Hepatocyte (in vitro differentiated cells): ENCODE data around the gene AKTIP. TPM values are rescaled to one million over a fixed set of nuclear protein-coding genes. Genes with fewer than 3 reads are reported as not detected.
"Not testable (repeated sequence)": the region's sequence is repeated elsewhere in the genome, so short reads cannot be mapped to it uniquely, and the experiment has no call there.

ENCODE experiments used
- DNase-seq: peaks from one replicate; pipeline ENCODE4 v3.0.0-alpha.2; 2016; ENCODE audit warnings: low spot score
- H2AFZ ChIP-seq: fragments of 200-600 bp; sonication (generic); 2 replicates; pipeline ENCODE4 v1.6.0; 2016; ENCODE audit warnings: antibody characterized with exemption, mild to moderate bottlenecking
- H3K27ac ChIP-seq: fragments of 200-600 bp; sonication (generic); 2 replicates; pipeline ENCODE4 v1.5.1; 2016; ENCODE audit warnings: mild to moderate bottlenecking
- H3K27me3 ChIP-seq: fragments of 200-600 bp; sonication (generic); 2 replicates; pipeline ENCODE4 v1.6.1; 2016
- H3K36me3 ChIP-seq: fragments of 200-600 bp; sonication (generic); replicated peaks from 2 replicates; pipeline ENCODE4 v1.5.1; 2016; ENCODE audit warnings: low read depth; ENCODE audit not compliant: insufficient read depth
- H3K4me1 ChIP-seq: fragments of 200-600 bp; sonication (generic); 2 replicates; pipeline ENCODE4 v1.5.1; 2016; ENCODE audit warnings: mild to moderate bottlenecking, moderate library complexity; ENCODE audit not compliant: insufficient read depth
- H3K4me2 ChIP-seq: fragments of 200-600 bp; sonication (generic); 2 replicates; pipeline ENCODE4 v1.6.0; 2016
- H3K4me3 ChIP-seq: fragments of 200-600 bp; sonication (generic); 2 replicates; pipeline ENCODE4 v1.5.1; 2016; ENCODE audit warnings: mild to moderate bottlenecking
- H3K79me2 ChIP-seq: fragments of 200-600 bp; sonication (generic); 2 replicates; pipeline ENCODE4 v1.6.0; 2017; ENCODE audit warnings: mild to moderate bottlenecking
- H3K9me2 ChIP-seq: fragments of 200-600 bp; sonication (generic); replicated peaks from 2 replicates; pipeline ENCODE4 v1.6.0; 2017; ENCODE audit warnings: mild to moderate bottlenecking; ENCODE audit not compliant: insufficient read depth
- H3K9me3 ChIP-seq: fragments of 200-600 bp; sonication (generic); 2 replicates; pipeline ENCODE4 v1.5.1; 2016; ENCODE audit warnings: low read depth, mild to moderate bottlenecking
- H4K20me1 ChIP-seq: fragments of 200-600 bp; sonication (generic); 2 replicates; pipeline ENCODE4 v1.6.0; 2016; ENCODE audit warnings: mild to moderate bottlenecking; ENCODE audit not compliant: insufficient read depth, poor library complexity, severe bottlenecking
- EZH2 ChIP-seq: fragments of 200-600 bp; sonication (generic); IDR thresholded peaks from 2 replicates; pipeline ENCODE4 v1.6.1; 2016; ENCODE audit warnings: antibody characterized with exemption, mild to moderate bottlenecking, borderline replicate concordance
- EZH2phosphoT487 ChIP-seq: fragments of 200-600 bp; sonication (generic); IDR thresholded peaks from one replicate; pipeline ENCODE4 v1.6.1; 2018; ENCODE audit warnings: antibody characterized with exemption, mild to moderate bottlenecking, low read depth, moderate library complexity; ENCODE audit not compliant: unreplicated experiment, severe bottlenecking
- WGBS: methylation state at CpG from one replicate; pipeline ENCODE4 v1.1.6; 2016; ENCODE audit warnings: low lambda C conversion rate; ENCODE audit errors: missing lambda C conversion rate; 5-methylcytosine and 5-hydroxymethylcytosine counted together
- polyA plus RNA-seq: library from polyadenylated mRNA; unstranded; fragments of >200 nt; fragmentation: Nextera tagmentation; extraction: Ambion mirVana; gene quantifications from 2 replicates; pipeline ENCODE4 v1.2.1, GENCODE V29; 2016
- total RNA-seq: library from RNA; depleted of rRNA; stranded (reverse); fragments of >200 nt; gene quantifications from 2 replicates; pipeline ENCODE4 v1.2.3, GENCODE V29; 2014
- TF ChIP-seq, protein P1 (sequence below): fragments of 200-600 bp; sonication (generic); IDR thresholded peaks from 2 replicates; pipeline ENCODE4 v1.5.1; 2016; ENCODE audit warnings: antibody characterized with exemption, mild to moderate bottlenecking; ENCODE audit not compliant: poor library complexity

AKTIP gene
- total and polyA plus RNA-seq, 2 experiments from 2014 or later, result 24.3 to 43.7 TPM

DNA sequence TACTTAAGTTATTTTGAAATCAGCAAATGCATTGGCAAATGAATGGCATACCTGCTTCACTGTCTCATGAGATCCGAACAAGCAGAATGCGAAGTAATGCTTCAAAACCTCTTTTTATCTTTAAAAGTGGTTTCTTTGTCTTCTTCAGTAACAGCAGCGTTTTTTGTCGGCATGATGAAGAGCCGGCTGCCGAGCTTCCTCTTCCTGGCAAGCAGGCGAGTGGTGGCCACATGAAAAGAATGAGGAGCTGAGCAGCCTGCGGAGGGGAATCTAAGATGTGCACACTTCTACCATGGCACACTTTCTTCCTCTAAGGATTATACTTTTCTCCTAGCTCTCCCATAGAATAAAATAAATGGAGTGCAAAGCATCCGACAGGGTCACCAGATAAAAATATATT lies 42.4 kb upstream of the AKTIP start:
- H3K79me2 ChIP-seq, result no peaks in the 10 kb centered on the region
- no peaks in the 10 kb centered on the region for H3K27me3 ChIP-seq
- no peaks in the 10 kb centered on the region for H3K9me2 ChIP-seq
- H3K4me2 ChIP-seq, result no peak overlapping the region
- no peaks in the 10 kb centered on the region for H3K36me3 ChIP-seq
- no peaks in the 10 kb centered on the region for H3K9me3 ChIP-seq
- no peak for DNase-seq
- 64% methylated on average over 9 of the region's 9 CpGs for WGBS
- no peak overlapping the region for H2AFZ ChIP-seq
- TF ChIP-seq EZH2phosphoT487 (no peak), EZH2 (no peak)
- TF ChIP-seq, protein P1, sequence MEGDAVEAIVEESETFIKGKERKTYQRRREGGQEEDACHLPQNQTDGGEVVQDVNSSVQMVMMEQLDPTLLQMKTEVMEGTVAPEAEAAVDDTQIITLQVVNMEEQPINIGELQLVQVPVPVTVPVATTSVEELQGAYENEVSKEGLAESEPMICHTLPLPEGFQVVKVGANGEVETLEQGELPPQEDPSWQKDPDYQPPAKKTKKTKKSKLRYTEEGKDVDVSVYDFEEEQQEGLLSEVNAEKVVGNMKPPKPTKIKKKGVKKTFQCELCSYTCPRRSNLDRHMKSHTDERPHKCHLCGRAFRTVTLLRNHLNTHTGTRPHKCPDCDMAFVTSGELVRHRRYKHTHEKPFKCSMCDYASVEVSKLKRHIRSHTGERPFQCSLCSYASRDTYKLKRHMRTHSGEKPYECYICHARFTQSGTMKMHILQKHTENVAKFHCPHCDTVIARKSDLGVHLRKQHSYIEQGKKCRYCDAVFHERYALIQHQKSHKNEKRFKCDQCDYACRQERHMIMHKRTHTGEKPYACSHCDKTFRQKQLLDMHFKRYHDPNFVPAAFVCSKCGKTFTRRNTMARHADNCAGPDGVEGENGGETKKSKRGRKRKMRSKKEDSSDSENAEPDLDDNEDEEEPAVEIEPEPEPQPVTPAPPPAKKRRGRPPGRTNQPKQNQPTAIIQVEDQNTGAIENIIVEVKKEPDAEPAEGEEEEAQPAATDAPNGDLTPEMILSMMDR, result no peak
- no peak overlapping the region for H3K4me3 ChIP-seq
- no peak overlapping the region for H3K27ac ChIP-seq
- no peaks in the 10 kb centered on the region for H4K20me1 ChIP-seq
- peaks cover 5% of the 10 kb centered on the region for H3K4me1 ChIP-seq

DNA sequence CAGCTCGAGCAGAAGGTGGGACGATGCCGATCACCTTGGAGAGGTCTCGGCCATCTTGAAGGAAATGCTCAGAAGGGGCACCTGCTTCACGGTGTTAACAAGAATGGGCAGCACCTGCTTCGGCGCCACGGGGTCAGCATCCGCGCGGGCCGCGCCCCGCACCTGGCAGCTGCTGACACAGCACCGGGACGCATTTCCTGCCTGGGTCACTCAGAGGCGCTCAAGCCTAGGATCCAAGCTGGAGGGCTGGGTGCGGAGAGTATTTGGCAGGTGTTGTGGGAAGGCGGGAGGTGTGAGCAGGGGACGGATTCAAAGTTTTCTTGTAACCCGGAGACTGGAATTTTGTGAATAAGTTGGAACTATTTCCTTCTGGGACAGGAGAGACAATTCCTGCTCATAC lies 39.3 kb upstream of the AKTIP start:
- no peaks in the 10 kb centered on the region for H3K27me3 ChIP-seq
- no peak overlapping the region for H3K27ac ChIP-seq
- no peaks in the 10 kb centered on the region for H3K9me2 ChIP-seq
- no peaks in the 10 kb centered on the region for H3K79me2 ChIP-seq
- H3K36me3 ChIP-seq, result no peaks in the 10 kb centered on the region
- peaks cover 2% of the 10 kb centered on the region for H3K4me1 ChIP-seq
- no peaks in the 10 kb centered on the region for H3K9me3 ChIP-seq
- DNase-seq, result no peak
- no peaks in the 10 kb centered on the region for H4K20me1 ChIP-seq
- H3K4me2 ChIP-seq, result no peak overlapping the region
- TF ChIP-seq EZH2 (no peak), EZH2phosphoT487 (no peak)
- TF ChIP-seq, protein P1, result no peak
- WGBS, result 82% methylated on average over 21 of the region's 21 CpGs
- no peak overlapping the region for H3K4me3 ChIP-seq
- H2AFZ ChIP-seq, result no peak overlapping the region

DNA sequence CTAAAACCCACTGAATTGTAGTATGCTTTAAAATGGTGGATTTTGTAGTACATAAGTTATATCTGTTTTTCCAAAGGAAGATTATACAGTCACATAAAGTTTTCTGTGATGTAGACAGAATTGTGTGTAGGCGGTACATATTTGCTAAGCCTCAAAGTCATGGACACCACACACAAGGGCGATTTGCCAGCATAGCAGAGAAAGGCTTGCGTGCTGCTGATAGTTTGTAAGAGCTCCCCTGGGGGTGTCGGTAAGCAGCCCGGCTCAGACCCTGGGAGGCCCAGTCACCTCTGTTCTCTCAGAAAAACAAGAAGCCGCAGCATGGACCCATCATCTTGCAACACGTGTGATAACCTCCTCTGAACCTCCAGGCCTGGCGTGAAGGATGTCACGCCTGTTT lies 38.3 kb upstream of the AKTIP start:
- Histone ChIP-seq H3K36me3 (no peaks in the 10 kb centered on the region), H2AFZ (no peak overlapping the region), H3K9me3 (no peaks in the 10 kb centered on the region), H3K4me2 (no peak overlapping the region), H3K4me1 (no peaks in the 10 kb centered on the region), H4K20me1 (no peaks in the 10 kb centered on the region), H3K4me3 (no peak overlapping the region), H3K9me2 (no peaks in the 10 kb centered on the region), H3K27me3 (no peaks in the 10 kb centered on the region), H3K27ac (no peak overlapping the region), H3K79me2 (no peaks in the 10 kb centered on the region)
- WGBS, result 89% methylated on average over 9 of the region's 9 CpGs
- TF ChIP-seq, protein P1, result no peak
- TF ChIP-seq EZH2phosphoT487, result no peak
- no peak for DNase-seq

DNA sequence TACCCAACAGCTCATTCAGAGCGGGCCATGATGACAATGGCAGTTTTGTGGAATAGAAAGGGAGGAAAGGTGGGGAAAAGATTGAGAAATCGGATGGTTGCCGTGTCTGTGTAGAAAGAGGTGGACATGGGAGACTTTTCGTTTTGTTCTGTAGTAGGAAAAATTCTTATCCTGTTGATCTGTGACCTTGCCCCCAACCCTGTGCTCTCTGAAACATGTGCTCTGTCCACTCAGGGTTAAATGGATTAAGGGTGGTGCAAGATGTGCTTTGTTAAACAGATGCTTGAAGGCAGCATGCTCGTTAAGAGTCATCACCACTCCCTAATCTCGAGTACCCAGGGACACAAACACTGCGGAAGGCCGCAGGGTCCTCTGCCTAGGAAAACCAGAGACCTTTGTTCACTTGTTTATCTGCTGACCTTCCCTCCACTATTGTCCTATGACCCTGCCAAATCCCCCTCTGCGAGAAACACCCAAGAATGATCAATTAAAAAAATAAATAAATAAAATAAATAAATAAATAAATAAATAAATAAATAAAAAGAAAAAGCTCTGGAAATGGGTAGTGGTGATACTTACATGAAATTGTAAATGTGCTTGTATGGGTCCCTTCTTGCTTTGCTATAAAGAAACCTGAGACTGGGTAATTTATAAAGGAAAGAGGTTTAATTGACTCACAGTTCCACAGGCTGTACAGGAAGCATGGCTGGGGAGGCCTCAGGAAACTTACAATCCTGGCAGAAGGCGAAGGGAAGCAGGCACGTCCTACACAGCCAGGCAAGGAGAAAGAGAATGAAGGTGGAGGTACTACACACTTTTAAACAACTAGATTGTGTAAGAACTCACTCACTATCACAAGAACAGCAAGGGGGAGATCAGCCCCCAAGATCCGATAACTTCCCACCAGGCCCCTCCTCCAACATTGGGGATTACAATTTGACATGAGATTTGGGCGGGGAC lies 37.0 kb upstream of the AKTIP start:
- not testable (repeated sequence) for H3K27me3 ChIP-seq, H3K79me2 ChIP-seq, DNase-seq, H3K36me3 ChIP-seq, H3K9me2 ChIP-seq, H2AFZ ChIP-seq, H3K4me2 ChIP-seq, H3K27ac ChIP-seq, H3K9me3 ChIP-seq, H3K4me3 ChIP-seq, H4K20me1 ChIP-seq, H3K4me1 ChIP-seq
- WGBS, result 74% methylated on average over 13 of the region's 13 CpGs

DNA sequence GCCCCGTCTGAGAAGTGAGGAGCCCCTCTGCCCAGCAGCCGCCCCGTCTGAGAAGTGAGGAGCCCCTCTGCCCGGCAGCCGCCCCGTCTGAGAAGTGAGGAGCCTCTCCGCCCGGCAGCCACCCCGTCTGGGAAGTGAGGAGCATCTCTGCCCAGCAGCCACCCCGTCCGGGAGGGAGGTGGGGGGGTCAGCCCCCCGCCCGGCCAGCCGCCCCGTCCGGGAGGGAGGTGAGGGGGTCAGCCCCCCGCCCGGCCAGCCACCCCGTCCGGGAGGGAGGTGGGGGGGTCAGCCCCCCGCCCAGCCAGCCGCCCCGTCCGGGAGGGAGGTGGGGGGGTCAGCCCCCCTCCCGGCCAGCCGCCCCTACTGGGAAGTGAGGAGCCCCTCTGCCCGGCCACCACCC lies 36.3 kb upstream of the AKTIP start:
- not testable (repeated sequence) for H3K79me2 ChIP-seq, H4K20me1 ChIP-seq, H3K36me3 ChIP-seq, H2AFZ ChIP-seq, H3K4me1 ChIP-seq, H3K9me2 ChIP-seq, H3K27ac ChIP-seq, H3K4me3 ChIP-seq, H3K27me3 ChIP-seq, DNase-seq, H3K4me2 ChIP-seq, H3K9me3 ChIP-seq
- 100% methylated on average over 1 of the region's 27 CpGs for WGBS
